Measurements from ENCODE around the gene LDHD.

Gene LDHD

GRCh38 chr16:75062135-75062975, 54.2 kb downstream of the LDHD start:
- DNase-seq (ENCODE audit: low read depth) = no peak

Measured in stromal cell of bone marrow (primary cell).